Parathyroid adenoma (tissue), 2 donors: ENCODE data around the gene ASTN2.

Experiments
- H2AFZ ChIP-seq: fragments of 300-600 bp; sonication (generic); one replicate; pipeline ENCODE4 v1.7.0; 2017; ENCODE audit warnings: antibody characterized with exemption, mild to moderate bottlenecking
- H3K27ac ChIP-seq: fragments of 300-600 bp; sonication (generic); one replicate; pipeline ENCODE4 v1.7.0; 2017
- H3K27me3 ChIP-seq: fragments of 300-600 bp; sonication (generic); one replicate; pipeline ENCODE4 v1.7.0; 2017; ENCODE audit warnings: low read length; ENCODE audit not compliant: control insufficient read depth, insufficient read depth
- H3K36me3 ChIP-seq: fragments of 300-600 bp; sonication (generic); one replicate; pipeline ENCODE4 v1.7.0; 2017; ENCODE audit warnings: low read length; ENCODE audit not compliant: control insufficient read depth, insufficient read depth
- H3K4me1 ChIP-seq: fragments of 300-600 bp; sonication (generic); one replicate; pipeline ENCODE4 v1.7.0; 2017; ENCODE audit warnings: control low read depth
- H3K4me2 ChIP-seq: fragments of 300-600 bp; sonication (generic); one replicate; pipeline ENCODE4 v1.7.0; 2017; ENCODE audit warnings: low read length
- H3K4me3 ChIP-seq: fragments of 300-600 bp; sonication (generic); one replicate; pipeline ENCODE4 v1.7.0; 2017; ENCODE audit warnings: low read depth, low read length
- H3K79me2 ChIP-seq: fragments of 300-600 bp; sonication (generic); one replicate; pipeline ENCODE4 v1.7.0; 2017; ENCODE audit warnings: control low read depth
- H3K9ac ChIP-seq: fragments of 300-600 bp; sonication (generic); one replicate; pipeline ENCODE4 v1.7.0; 2017; ENCODE audit warnings: mild to moderate bottlenecking
- H3K9me3 ChIP-seq: fragments of 300-600 bp; sonication (generic); one replicate; pipeline ENCODE4 v1.7.0; 2017; ENCODE audit warnings: low read length; ENCODE audit not compliant: control insufficient read depth
- TF ChIP-seq, protein P1 (sequence below): fragments of 300-600 bp; sonication (generic); IDR thresholded peaks from one replicate; pipeline ENCODE4 v1.7.0; 2017; ENCODE audit warnings: antibody characterized with exemption, mild to moderate bottlenecking
- donor health status: primary hyperparathyroidism.

ASTN2 gene

DNA sequence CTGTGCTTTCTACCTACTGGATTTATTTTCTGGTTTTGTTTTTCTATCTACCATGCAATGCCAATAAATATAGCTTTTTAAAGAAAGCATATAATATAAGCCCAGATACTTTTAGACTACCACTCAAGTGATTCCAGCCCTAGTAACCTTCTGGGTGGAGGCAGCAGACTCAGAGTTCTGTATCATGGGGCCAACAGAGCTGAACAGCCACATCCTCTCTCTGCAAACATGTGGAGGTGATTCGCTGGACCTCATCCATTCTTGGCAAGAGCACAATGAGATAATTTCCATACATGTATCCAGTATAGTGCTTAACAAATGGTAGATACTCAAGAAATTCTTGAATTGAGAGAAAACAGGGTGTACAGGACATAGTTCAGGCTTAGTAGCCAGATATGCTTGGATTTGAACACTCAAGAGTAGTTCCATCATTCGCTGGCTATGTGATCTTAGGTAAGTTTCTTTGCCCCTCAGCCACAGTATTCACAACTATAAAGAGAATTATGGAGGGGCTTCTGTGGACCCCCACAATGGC lies 124.5 kb downstream of the ASTN2 start:
- H3K4me3 ChIP-seq, result no peak overlapping the region
- no peak overlapping the region for H3K9ac ChIP-seq
- no peaks in the 10 kb centered on the region for H3K4me1 ChIP-seq
- H3K36me3 ChIP-seq, result no peaks in the 10 kb centered on the region
- TF ChIP-seq, protein P1, sequence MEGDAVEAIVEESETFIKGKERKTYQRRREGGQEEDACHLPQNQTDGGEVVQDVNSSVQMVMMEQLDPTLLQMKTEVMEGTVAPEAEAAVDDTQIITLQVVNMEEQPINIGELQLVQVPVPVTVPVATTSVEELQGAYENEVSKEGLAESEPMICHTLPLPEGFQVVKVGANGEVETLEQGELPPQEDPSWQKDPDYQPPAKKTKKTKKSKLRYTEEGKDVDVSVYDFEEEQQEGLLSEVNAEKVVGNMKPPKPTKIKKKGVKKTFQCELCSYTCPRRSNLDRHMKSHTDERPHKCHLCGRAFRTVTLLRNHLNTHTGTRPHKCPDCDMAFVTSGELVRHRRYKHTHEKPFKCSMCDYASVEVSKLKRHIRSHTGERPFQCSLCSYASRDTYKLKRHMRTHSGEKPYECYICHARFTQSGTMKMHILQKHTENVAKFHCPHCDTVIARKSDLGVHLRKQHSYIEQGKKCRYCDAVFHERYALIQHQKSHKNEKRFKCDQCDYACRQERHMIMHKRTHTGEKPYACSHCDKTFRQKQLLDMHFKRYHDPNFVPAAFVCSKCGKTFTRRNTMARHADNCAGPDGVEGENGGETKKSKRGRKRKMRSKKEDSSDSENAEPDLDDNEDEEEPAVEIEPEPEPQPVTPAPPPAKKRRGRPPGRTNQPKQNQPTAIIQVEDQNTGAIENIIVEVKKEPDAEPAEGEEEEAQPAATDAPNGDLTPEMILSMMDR, result no peak
- no peaks in the 10 kb centered on the region for H3K79me2 ChIP-seq
- no peak overlapping the region for H3K4me2 ChIP-seq
- no peak overlapping the region for H3K27ac ChIP-seq
- H2AFZ ChIP-seq, result no peak overlapping the region
- no peaks in the 10 kb centered on the region for H3K27me3 ChIP-seq
- H3K9me3 ChIP-seq, result no peaks in the 10 kb centered on the region

DNA sequence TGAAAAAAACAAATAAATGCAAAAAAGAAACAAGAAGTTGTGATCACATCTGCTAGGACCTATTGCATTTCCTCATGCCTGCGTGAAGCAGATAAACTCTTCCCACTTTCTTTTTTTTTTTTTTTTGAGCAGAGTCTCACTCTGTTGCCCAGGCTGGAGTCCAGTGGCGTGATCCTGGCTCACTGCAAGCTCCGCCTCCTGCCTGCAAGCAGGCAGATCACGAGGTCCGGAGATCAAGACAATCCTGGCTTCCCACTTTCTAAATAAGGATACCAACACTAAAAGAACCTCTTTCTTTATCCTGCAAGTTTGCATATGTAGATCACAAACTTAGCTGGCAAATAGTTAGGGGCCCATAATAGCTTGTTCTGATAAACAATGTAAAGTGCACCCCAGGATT lies 128.6 kb downstream of the ASTN2 start:
- H3K27ac ChIP-seq, result no peak overlapping the region
- TF ChIP-seq, protein P1, result no peak
- H3K4me3 ChIP-seq, result no peak overlapping the region
- H3K27me3 ChIP-seq, result no peaks in the 10 kb centered on the region
- H3K9me3 ChIP-seq, result no peaks in the 10 kb centered on the region
- H3K36me3 ChIP-seq, result no peaks in the 10 kb centered on the region
- no peak overlapping the region for H3K4me2 ChIP-seq
- no peaks in the 10 kb centered on the region for H3K4me1 ChIP-seq
- H3K79me2 ChIP-seq, result no peaks in the 10 kb centered on the region
- H3K9ac ChIP-seq, result no peak overlapping the region
- H2AFZ ChIP-seq, result no peak overlapping the region

DNA sequence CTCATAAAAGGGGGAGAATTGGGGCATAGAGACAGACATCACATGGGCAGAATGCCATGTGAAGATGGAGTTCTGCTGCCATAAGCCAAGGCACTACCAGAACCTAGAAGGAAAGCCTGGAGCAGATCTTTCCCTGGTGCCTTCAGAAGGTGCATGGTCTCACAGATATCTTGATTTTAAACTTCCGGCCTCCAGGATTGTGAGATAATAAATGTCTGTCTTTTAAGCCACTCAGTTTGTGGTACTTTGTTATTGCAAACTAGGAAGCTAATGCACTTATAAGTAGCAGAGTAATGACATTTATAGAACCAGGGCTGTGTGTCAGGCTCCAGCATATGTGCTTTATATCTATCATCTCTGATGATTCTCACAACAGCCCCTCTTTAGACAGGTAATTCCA lies 130.4 kb downstream of the ASTN2 start:
- H3K4me3 ChIP-seq, result no peak overlapping the region
- no peak overlapping the region for H3K9ac ChIP-seq
- H2AFZ ChIP-seq, result no peak overlapping the region
- no peaks in the 10 kb centered on the region for H3K27me3 ChIP-seq
- no peaks in the 10 kb centered on the region for H3K79me2 ChIP-seq
- no peaks in the 10 kb centered on the region for H3K36me3 ChIP-seq
- H3K4me1 ChIP-seq, result no peaks in the 10 kb centered on the region
- TF ChIP-seq, protein P1, result no peak
- no peak overlapping the region for H3K4me2 ChIP-seq
- H3K27ac ChIP-seq, result no peak overlapping the region
- no peaks in the 10 kb centered on the region for H3K9me3 ChIP-seq

DNA sequence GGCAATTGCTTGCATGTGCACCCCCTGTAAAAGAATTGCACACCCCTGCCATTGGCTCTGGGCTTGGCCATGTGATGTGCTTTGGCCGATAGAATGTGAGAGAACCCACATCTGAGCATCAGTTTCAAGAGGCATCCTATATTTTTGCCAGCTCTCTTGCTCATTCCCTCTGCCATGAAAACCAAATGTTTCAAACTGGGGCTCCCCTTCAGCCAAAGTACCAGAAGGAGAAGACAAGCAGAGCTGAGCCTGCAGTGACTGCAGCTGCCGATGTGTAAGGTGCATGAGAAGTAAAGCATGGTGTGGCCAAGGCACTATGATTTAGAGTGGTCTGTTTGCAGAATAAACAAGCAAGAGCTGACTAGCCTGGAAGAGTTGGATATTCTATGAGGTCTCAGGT lies 132.3 kb downstream of the ASTN2 start:
- no peak overlapping the region for H3K27ac ChIP-seq
- no peak overlapping the region for H2AFZ ChIP-seq
- H3K4me3 ChIP-seq, result no peak overlapping the region
- no peak overlapping the region for H3K9ac ChIP-seq
- H3K27me3 ChIP-seq, result no peaks in the 10 kb centered on the region
- H3K4me1 ChIP-seq, result no peaks in the 10 kb centered on the region
- H3K4me2 ChIP-seq, result no peak overlapping the region
- H3K9me3 ChIP-seq, result no peaks in the 10 kb centered on the region
- H3K79me2 ChIP-seq, result no peaks in the 10 kb centered on the region
- H3K36me3 ChIP-seq, result no peaks in the 10 kb centered on the region
- TF ChIP-seq, protein P1, result no peak

DNA sequence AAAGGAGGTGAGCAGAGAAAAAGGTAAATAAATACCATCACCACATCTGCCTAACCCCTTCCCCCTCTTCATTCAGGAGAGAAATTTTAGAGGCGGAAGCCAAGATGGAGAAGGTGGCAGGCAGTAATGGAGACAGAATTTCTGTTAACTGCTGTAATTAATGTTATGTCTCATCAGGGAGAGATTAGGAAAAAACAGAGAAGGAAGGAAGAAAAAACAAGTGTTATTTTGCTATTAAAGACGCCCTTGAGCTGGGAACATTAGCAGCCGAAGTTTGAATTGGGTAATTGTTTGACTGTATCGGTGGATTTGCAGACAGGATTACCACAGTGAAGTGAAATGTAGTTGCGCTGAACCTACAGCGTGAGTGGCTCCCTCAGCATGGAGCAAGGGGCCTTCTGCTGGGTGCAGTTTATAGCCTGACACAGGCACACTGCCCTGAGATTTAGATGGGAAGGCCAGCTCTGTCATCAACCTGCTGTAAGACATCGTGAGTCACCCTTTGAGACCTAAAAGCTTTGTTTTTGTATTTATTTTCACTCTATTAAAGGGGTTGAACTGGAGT lies 136.3 kb downstream of the ASTN2 start:
- Histone ChIP-seq H3K9me3 (no peaks in the 10 kb centered on the region), H3K36me3 (no peaks in the 10 kb centered on the region), H3K27ac (no peak overlapping the region), H3K9ac (no peak overlapping the region), H3K79me2 (no peaks in the 10 kb centered on the region), H3K4me2 (no peak overlapping the region), H3K4me1 (no peaks in the 10 kb centered on the region), H3K4me3 (no peak overlapping the region), H2AFZ (no peak overlapping the region), H3K27me3 (no peaks in the 10 kb centered on the region)
- TF ChIP-seq, protein P1, result no peak
